ENCODE measurements around the gene KRT28.

Gene KRT28

GRCh38 chr17:40832840-40833239 lies 33.1 kb upstream of the KRT28 start:
- Histone ChIP-seq H3K4me3 (ENCODE audit: low read depth, low read length) (no peak overlapping the region), H3K4me1 (ENCODE audit: control insufficient read depth, insufficient read depth, low read length) (peaks cover 7% of the 10 kb centered on the region; the same call in 1 of the 2 replicates), H3K27ac (ENCODE audit: extremely low read depth, low read depth, low read length) (no peak overlapping the region), H3K36me3 (ENCODE audit: control insufficient read depth in 2 of 2, insufficient read depth in 1 of 2, low read length in 2 of 2) (peaks cover 0 to 24% of the 10 kb centered on the region in 2 experiments), H3K9me3 (ENCODE audit: control insufficient read depth, insufficient read depth, low read depth, low read length) (no peaks in the 10 kb centered on the region)
- TF ChIP-seq MZF1 (tag by site-specific recombination; IDR thresholded peaks at IDR 0.05; ENCODE audit: borderline replicate concordance) (no peak), ZSCAN4 (tag by site-specific recombination; IDR thresholded peaks at IDR 0.05) (no peak), ZNF292 (tag by site-specific recombination; IDR thresholded peaks at IDR 0.05; ENCODE audit: borderline replicate concordance, low read depth) (no peak), PRDM4 (tag by site-specific recombination; IDR thresholded peaks at IDR 0.05) (no peak), ZNF366 (tag by site-specific recombination; conservative IDR thresholded peaks at IDR 0.05) (no peak), IKZF3 (tag by site-specific recombination; IDR thresholded peaks at IDR 0.05) (no peak), KLF9 (tag by site-specific recombination; IDR thresholded peaks at IDR 0.05; ENCODE audit: low read depth) (no peak), ZNF157 (tag by site-specific recombination; IDR thresholded peaks at IDR 0.05) (no peak), ZNF426 (tag by site-specific recombination; IDR thresholded peaks at IDR 0.05) (no peak), ATF2 (tag by site-specific recombination; IDR thresholded peaks at IDR 0.05; ENCODE audit: low read depth) (no peak), ZNF112 (tag by site-specific recombination; IDR thresholded peaks at IDR 0.05) (no peak), ZNF19 (tag by site-specific recombination; IDR thresholded peaks at IDR 0.05; ENCODE audit: low read depth) (no peak), BCL11A (tag by site-specific recombination; IDR thresholded peaks at IDR 0.05; ENCODE audit: low read depth) (no peak)
- TF ChIP-seq, protein P1, sequence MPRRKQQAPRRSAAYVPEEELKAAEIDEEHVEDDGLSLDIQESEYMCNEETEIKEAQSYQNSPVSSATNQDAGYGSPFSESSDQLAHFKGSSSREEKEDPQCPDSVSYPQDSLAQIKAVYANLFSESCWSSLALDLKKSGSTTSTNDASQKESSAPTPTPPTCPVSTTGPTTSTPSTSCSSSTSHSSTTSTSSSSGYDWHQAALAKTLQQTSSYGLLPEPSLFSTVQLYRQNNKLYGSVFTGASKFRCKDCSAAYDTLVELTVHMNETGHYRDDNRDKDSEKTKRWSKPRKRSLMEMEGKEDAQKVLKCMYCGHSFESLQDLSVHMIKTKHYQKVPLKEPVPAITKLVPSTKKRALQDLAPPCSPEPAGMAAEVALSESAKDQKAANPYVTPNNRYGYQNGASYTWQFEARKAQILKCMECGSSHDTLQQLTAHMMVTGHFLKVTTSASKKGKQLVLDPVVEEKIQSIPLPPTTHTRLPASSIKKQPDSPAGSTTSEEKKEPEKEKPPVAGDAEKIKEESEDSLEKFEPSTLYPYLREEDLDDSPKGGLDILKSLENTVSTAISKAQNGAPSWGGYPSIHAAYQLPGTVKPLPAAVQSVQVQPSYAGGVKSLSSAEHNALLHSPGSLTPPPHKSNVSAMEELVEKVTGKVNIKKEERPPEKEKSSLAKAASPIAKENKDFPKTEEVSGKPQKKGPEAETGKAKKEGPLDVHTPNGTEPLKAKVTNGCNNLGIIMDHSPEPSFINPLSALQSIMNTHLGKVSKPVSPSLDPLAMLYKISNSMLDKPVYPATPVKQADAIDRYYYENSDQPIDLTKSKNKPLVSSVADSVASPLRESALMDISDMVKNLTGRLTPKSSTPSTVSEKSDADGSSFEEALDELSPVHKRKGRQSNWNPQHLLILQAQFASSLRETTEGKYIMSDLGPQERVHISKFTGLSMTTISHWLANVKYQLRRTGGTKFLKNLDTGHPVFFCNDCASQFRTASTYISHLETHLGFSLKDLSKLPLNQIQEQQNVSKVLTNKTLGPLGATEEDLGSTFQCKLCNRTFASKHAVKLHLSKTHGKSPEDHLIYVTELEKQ (tag by site-specific recombination; IDR thresholded peaks at IDR 0.05; ENCODE audit: borderline replicate concordance): no peak
- TF ChIP-seq, protein P2, sequence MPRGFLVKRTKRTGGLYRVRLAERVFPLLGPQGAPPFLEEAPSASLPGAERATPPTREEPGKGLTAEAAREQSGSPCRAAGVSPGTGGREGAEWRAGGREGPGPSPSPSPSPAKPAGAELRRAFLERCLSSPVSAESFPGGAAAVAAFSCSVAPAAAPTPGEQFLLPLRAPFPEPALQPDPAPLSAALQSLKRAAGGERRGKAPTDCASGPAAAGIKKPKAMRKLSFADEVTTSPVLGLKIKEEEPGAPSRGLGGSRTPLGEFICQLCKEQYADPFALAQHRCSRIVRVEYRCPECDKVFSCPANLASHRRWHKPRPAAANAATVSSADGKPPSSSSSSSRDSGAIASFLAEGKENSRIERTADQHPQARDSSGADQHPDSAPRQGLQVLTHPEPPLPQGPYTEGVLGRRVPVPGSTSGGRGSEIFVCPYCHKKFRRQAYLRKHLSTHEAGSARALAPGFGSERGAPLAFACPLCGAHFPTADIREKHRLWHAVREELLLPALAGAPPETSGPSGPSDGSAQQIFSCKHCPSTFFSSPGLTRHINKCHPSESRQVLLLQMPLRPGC (tag by site-specific recombination; IDR thresholded peaks at IDR 0.05): no peak
- ChIA-PET CTCF (interaction anchor here (0.7 to 1.0 kb wide), 6 partner anchors 24 to 830 kb away, joined by 3 to 4 read pairs (median 4); no protein-coding TSS in a partner anchor), POLR2A (interaction anchor here (1.6 kb wide), 1 partner anchor 14 kb away, joined by 4 read pairs; no protein-coding TSS in a partner anchor)
